Measurements from ENCODE around the gene RANBP17. TPM values are rescaled to one million over a fixed set of nuclear protein-coding genes. Genes with fewer than 3 reads are reported as not detected.

Gene RANBP17
- total and polyA plus RNA-seq, 2 donors (not counting 1 experiment from before 2014, with no cell fraction given), result not detected

DNA sequence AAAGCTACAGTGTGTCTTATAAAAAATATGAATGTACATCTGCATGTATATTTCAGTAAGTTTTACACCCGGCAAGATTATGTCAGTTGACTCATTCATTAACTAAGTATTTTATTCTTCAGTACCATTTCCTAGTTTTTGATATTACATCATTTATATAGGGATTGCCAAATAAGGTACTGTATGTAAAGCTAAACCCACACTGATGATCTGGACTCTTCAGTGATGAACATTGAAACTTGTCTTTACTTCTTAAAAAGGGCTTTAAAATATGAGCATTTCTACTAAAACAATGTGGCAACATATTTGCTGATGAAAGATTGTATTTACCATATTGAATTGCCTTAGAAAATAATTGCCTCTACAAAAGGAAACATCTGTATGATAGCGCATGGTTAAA, 295.5 kb downstream of the RANBP17 start:
- no CpG with 5 or more reads among the region's 2 CpGs for WGBS (ENCODE audit: insufficient coverage)
- H3K9me3 Mint-ChIP-seq (ENCODE audit: insufficient read depth), result no peaks in the 10 kb centered on the region

GRCh38 chr5:171157775-171158174, 296.0 kb downstream of the RANBP17 start:
- intact Hi-C loops (cut with micrococcal nuclease), result no loop called here
- Mint-ChIP-seq H3K4me3 (no peak overlapping the region), H3K27me3 (peaks cover 3% of the 10 kb centered on the region), H3K9me3 (ENCODE audit: insufficient read depth) (no peaks in the 10 kb centered on the region), H3K27ac (no peak overlapping the region), H3K4me1 (peaks cover 3% of the 10 kb centered on the region)
- no peak overlapping the region for H3K9ac ChIP-seq (ENCODE audit: low read length)
- H3K9me3 ChIP-seq (ENCODE audit: control extremely low read depth in 1 of 3, control insufficient read depth in 2 of 3, insufficient read depth in 1 of 3, low read length in 2 of 3), result peaks cover 0 to 2% (median 0%) of the 10 kb centered on the region in 3 donors
- H3K79me2 ChIP-seq (ENCODE audit: control insufficient read depth, insufficient read depth, low read length), result no peaks in the 10 kb centered on the region
- 100% methylated on average over 1 of the region's 1 CpG for WGBS (ENCODE audit: insufficient coverage)
- ChIA-PET CTCF (no interaction called here), POLR2A (no interaction called here)
- H3K27me3 ChIP-seq (replicated peaks in 1 of 4; ENCODE audit: control extremely low read depth in 1 of 4, control insufficient read depth in 3 of 4, insufficient read depth in 4 of 4, low read length in 3 of 4), result no peaks in the 10 kb centered on the region
- no peak for TF ChIP-seq EZH2 (IDR thresholded peaks at IDR 0.05; ENCODE audit: borderline replicate concordance, insufficient read depth, low read depth, low read length, poor library complexity, severe bottlenecking)
- TF ChIP-seq CTCF (IDR thresholded peaks at IDR 0.05), result no peak
- DNase-seq (no peak), ATAC-seq (ENCODE audit: low read depth) (no peak)
- H2AFZ ChIP-seq (ENCODE audit: insufficient read depth, low read depth, low read length, poor library complexity, severe bottlenecking), result no peak overlapping the region
- no peak overlapping the region for H3K4me3 ChIP-seq (ENCODE audit: control extremely low read depth in 1 of 5, extremely low read depth in 1 of 5, insufficient read depth in 1 of 5, low read depth in 2 of 5, low read length in 4 of 5)
- H4K20me1 ChIP-seq (ENCODE audit: control insufficient read depth, insufficient read depth, low read length, poor library complexity, severe bottlenecking), result no peaks in the 10 kb centered on the region
- H3K4me1 ChIP-seq (ENCODE audit: control insufficient read depth in 2 of 2, insufficient read depth in 2 of 2, low read length in 2 of 2), result no peaks in the 10 kb centered on the region
- H3K27ac ChIP-seq (ENCODE audit: low read length in 2 of 2), result no peak overlapping the region
- H3K4me2 ChIP-seq (replicated peaks; ENCODE audit: low read depth, low read length, poor library complexity, severe bottlenecking), result no peak overlapping the region
- H3K36me3 ChIP-seq (replicated peaks in 1 of 2; ENCODE audit: control extremely low read depth in 1 of 2, control insufficient read depth in 1 of 2, extremely low read depth in 1 of 2, insufficient read depth in 2 of 2, low read length in 1 of 2), result no peaks in the 10 kb centered on the region

More for the DNA sequence above, 295.5 kb downstream of the RANBP17 start:
- Histone ChIP-seq H3K27me3 (replicated peaks in 1 of 4; ENCODE audit: control extremely low read depth in 1 of 4, control insufficient read depth in 3 of 4, insufficient read depth in 4 of 4, low read length in 3 of 4) (no peaks in the 10 kb centered on the region), H2AFZ (ENCODE audit: insufficient read depth, low read depth, low read length, poor library complexity, severe bottlenecking) (no peak overlapping the region), H3K9me3 (ENCODE audit: control extremely low read depth in 1 of 3, control insufficient read depth in 2 of 3, insufficient read depth in 1 of 3, low read length in 2 of 3) (peaks cover 0 to 2% (median 0%) of the 10 kb centered on the region in 3 donors), H3K27ac (ENCODE audit: low read length in 2 of 2) (no peak overlapping the region), H3K4me2 (replicated peaks; ENCODE audit: low read depth, low read length, poor library complexity, severe bottlenecking) (no peak overlapping the region), H3K4me1 (ENCODE audit: control insufficient read depth in 2 of 2, insufficient read depth in 2 of 2, low read length in 2 of 2) (no peaks in the 10 kb centered on the region), H3K36me3 (replicated peaks in 1 of 2; ENCODE audit: control extremely low read depth in 1 of 2, control insufficient read depth in 1 of 2, extremely low read depth in 1 of 2, insufficient read depth in 2 of 2, low read length in 1 of 2) (no peaks in the 10 kb centered on the region), H3K4me3 (ENCODE audit: control extremely low read depth in 1 of 5, extremely low read depth in 1 of 5, insufficient read depth in 1 of 5, low read depth in 2 of 5, low read length in 4 of 5) (no peak overlapping the region), H3K9ac (ENCODE audit: low read length) (no peak overlapping the region), H4K20me1 (ENCODE audit: control insufficient read depth, insufficient read depth, low read length, poor library complexity, severe bottlenecking) (no peaks in the 10 kb centered on the region), H3K79me2 (ENCODE audit: control insufficient read depth, insufficient read depth, low read length) (no peaks in the 10 kb centered on the region)
- ChIA-PET CTCF (no interaction called here), POLR2A (no interaction called here)
- no peak for TF ChIP-seq EZH2 (IDR thresholded peaks at IDR 0.05; ENCODE audit: borderline replicate concordance, insufficient read depth, low read depth, low read length, poor library complexity, severe bottlenecking)
- TF ChIP-seq CTCF (IDR thresholded peaks at IDR 0.05), result no peak
- peaks cover 7% of the 10 kb centered on the region for H3K27me3 Mint-ChIP-seq
- H3K27ac Mint-ChIP-seq, result no peak overlapping the region
- intact Hi-C loops (cut with micrococcal nuclease), result no loop called here
- DNase-seq (no peak), ATAC-seq (ENCODE audit: low read depth) (no peak)
- H3K4me3 Mint-ChIP-seq, result no peak overlapping the region
- peaks cover 3% of the 10 kb centered on the region for H3K4me1 Mint-ChIP-seq
